RWPE2 (cell line): ENCODE results near the gene HSPD1.

Experiments
- ATAC-seq: fragments of 200-7000 bp; cut with Tn5 transposase; 3 replicates; pipeline ENCODE4 v1.9.1; 2021; ENCODE audit warnings: low read depth
- DNase-seq: peaks from one replicate; pipeline ENCODE4 v3.0.0-alpha.2; 2020; ENCODE audit warnings: low spot score
- H3K27ac ChIP-seq: fragments of 450-650 bp; 2 replicates; pipeline ENCODE4 v1.5.1; 2017; ENCODE audit warnings: mild to moderate bottlenecking; ENCODE audit not compliant: poor library complexity, severe bottlenecking
- H3K27me3 ChIP-seq: fragments of 250-450 bp; sonication (Bioruptor Pico); 2 replicates; pipeline ENCODE4 v1.5.1; 2021; ENCODE audit warnings: mild to moderate bottlenecking, moderate library complexity; ENCODE audit not compliant: insufficient read depth, poor library complexity, severe bottlenecking
- H3K36me3 ChIP-seq: fragments of 250-450 bp; sonication (Bioruptor Pico); 2 replicates; pipeline ENCODE4 v1.5.1; 2020; ENCODE audit warnings: low read depth, mild to moderate bottlenecking, moderate library complexity
- H3K4me1 ChIP-seq: fragments of 250-450 bp; sonication (Bioruptor Pico); 2 replicates; pipeline ENCODE4 v1.5.1; 2021; ENCODE audit warnings: mild to moderate bottlenecking, moderate library complexity; ENCODE audit not compliant: insufficient read depth, poor library complexity, severe bottlenecking
- H3K4me3 ChIP-seq: fragments of 250-450 bp; sonication (Bioruptor Pico); 2 replicates; pipeline ENCODE4 v1.5.1; 2021; ENCODE audit warnings: mild to moderate bottlenecking, moderate library complexity; ENCODE audit not compliant: severe bottlenecking
- H3K9me3 ChIP-seq: fragments of 250-450 bp; sonication (Bioruptor Pico); 2 replicates; pipeline ENCODE4 v1.5.1; 2021; ENCODE audit warnings: mild to moderate bottlenecking, moderate library complexity; ENCODE audit not compliant: severe bottlenecking
- TF ChIP-seq, protein P1 (sequence below): fragments of 450-650 bp; IDR thresholded peaks from one replicate; pipeline ENCODE4 v1.5.1; 2017; ENCODE audit warnings: mild to moderate bottlenecking, moderate library complexity; ENCODE audit not compliant: poor library complexity, severe bottlenecking

Gene HSPD1

GRCh38 chr2:197450465-197450864, 49.2 kb downstream of the HSPD1 start:
- no peak overlapping the region for H3K27ac ChIP-seq
- H3K36me3 ChIP-seq, result no peaks in the 10 kb centered on the region; the same call in 1 of the 2 replicates
- DNase-seq, result no peak
- H3K4me3 ChIP-seq, result no peak overlapping the region
- no peaks in the 10 kb centered on the region for H3K4me1 ChIP-seq
- no peaks in the 10 kb centered on the region for H3K9me3 ChIP-seq
- no peaks in the 10 kb centered on the region for H3K27me3 ChIP-seq
- no peak for ATAC-seq
- TF ChIP-seq, protein P1, sequence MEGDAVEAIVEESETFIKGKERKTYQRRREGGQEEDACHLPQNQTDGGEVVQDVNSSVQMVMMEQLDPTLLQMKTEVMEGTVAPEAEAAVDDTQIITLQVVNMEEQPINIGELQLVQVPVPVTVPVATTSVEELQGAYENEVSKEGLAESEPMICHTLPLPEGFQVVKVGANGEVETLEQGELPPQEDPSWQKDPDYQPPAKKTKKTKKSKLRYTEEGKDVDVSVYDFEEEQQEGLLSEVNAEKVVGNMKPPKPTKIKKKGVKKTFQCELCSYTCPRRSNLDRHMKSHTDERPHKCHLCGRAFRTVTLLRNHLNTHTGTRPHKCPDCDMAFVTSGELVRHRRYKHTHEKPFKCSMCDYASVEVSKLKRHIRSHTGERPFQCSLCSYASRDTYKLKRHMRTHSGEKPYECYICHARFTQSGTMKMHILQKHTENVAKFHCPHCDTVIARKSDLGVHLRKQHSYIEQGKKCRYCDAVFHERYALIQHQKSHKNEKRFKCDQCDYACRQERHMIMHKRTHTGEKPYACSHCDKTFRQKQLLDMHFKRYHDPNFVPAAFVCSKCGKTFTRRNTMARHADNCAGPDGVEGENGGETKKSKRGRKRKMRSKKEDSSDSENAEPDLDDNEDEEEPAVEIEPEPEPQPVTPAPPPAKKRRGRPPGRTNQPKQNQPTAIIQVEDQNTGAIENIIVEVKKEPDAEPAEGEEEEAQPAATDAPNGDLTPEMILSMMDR, result no peak

DNA sequence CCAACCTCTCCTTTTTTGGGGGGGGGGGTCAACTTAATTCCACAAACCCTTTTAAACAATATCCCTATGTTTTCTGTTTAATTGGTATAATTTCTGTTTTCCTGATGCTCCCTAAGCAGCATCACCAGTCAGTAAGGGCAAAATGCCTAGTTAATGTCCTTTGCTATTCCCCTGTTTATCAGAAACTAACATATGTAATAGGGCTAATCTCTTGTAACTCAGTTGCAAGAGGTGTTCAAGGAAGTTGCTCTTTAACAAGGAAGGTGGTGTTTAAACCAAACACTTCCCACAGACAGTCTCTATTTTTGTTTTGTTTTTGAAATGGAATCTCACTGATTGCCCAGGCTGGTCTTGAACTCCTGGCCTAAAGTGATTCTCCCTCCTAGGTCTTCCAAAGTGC, 52.8 kb downstream of the HSPD1 start:
- no peak for ATAC-seq
- DNase-seq, result no peak
- Histone ChIP-seq H3K9me3 (no peaks in the 10 kb centered on the region), H3K27ac (no peak overlapping the region), H3K4me3 (no peak overlapping the region), H3K27me3 (no peaks in the 10 kb centered on the region), H3K4me1 (no peaks in the 10 kb centered on the region), H3K36me3 (no peaks in the 10 kb centered on the region)
- TF ChIP-seq, protein P1, result no peak

DNA sequence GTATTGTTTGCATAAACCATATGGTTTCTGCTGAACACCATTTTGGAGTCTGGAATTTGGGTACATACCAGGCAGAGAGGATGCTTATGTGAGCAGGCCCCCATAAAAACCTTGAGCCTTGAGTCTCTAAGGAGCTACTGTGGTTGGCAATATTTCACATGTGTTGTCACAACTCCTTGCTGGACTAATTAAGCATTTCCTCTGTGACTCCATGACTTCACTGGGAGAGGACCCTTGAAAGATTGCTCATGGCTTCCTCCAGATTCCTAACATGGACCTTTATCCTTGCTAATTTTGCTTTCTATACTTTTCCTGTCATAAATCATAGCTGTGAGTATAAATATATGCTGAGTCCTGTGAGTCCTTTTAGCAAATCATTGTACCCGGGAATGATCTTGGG, 53.9 kb downstream of the HSPD1 start:
- Histone ChIP-seq H3K36me3 (no peaks in the 10 kb centered on the region), H3K27me3 (no peaks in the 10 kb centered on the region), H3K27ac (no peak overlapping the region), H3K4me1 (no peaks in the 10 kb centered on the region), H3K9me3 (no peaks in the 10 kb centered on the region), H3K4me3 (no peak overlapping the region)
- DNase-seq (no peak), ATAC-seq (no peak)
- TF ChIP-seq, protein P1, result no peak

DNA sequence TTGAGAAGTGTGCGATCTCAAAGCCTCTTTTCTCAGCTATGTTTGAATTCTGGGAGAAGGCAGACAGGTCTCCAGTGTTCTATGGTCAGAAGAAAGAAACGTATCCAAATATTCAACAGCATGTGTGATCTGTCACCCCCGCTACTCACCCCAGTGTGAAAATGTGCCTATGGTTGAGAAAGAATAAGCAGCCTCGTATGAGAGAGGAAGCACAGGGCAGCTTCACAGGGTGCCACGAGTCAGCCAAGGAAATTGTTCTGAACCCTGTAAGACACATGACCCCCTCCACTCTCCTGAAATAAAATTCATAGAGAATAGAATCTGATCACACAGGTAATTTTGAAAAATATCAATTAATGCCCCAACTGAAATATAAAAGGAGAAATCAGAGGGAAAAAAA, 56.8 kb downstream of the HSPD1 start:
- no peaks in the 10 kb centered on the region for H3K9me3 ChIP-seq
- no peak overlapping the region for H3K4me3 ChIP-seq
- DNase-seq (no peak), ATAC-seq (no peak)
- TF ChIP-seq, protein P1, result no peak
- no peaks in the 10 kb centered on the region for H3K27me3 ChIP-seq
- H3K4me1 ChIP-seq, result no peaks in the 10 kb centered on the region
- no peak overlapping the region for H3K27ac ChIP-seq
- no peaks in the 10 kb centered on the region for H3K36me3 ChIP-seq

DNA sequence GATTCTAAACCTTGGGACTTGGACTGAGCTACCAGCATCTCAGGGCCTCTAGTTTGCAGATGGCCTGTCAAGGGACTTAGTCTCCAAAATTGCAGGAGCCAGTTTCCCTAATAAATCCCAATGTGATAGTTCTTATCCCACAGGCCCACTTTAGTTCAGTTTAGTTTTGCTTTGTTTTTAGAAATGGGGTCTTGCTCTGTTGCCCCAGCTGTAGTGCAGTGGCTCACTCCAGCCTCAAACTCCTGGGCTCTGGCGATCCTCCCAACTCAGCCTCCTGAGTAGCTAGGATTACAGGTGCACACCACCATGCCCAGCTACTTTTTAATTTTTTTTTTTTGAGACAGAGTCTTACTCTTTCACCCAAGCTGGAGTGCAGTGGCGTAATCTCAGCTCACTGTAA, 62.3 kb downstream of the HSPD1 start:
- H3K4me3 ChIP-seq, result no peak overlapping the region
- no peak overlapping the region for H3K27ac ChIP-seq
- ATAC-seq, result no peak
- DNase-seq, result no peak
- peaks cover 7% of the 10 kb centered on the region for H3K4me1 ChIP-seq
- no peaks in the 10 kb centered on the region for H3K27me3 ChIP-seq
- TF ChIP-seq, protein P1, result no peak
- no peaks in the 10 kb centered on the region for H3K9me3 ChIP-seq
- peaks cover 4% of the 10 kb centered on the region for H3K36me3 ChIP-seq
